NOMO-1 (cell line): ENCODE data around the gene RSF1.

ENCODE experiments used
- DNase-seq, 2 experiments: peaks; one replicate each; lab custom pipeline; 2025; ENCODE audit not compliant: unreplicated experiment in 2 of 2; lab: John Stamatoyannopoulos, UW

Gene RSF1

DNA sequence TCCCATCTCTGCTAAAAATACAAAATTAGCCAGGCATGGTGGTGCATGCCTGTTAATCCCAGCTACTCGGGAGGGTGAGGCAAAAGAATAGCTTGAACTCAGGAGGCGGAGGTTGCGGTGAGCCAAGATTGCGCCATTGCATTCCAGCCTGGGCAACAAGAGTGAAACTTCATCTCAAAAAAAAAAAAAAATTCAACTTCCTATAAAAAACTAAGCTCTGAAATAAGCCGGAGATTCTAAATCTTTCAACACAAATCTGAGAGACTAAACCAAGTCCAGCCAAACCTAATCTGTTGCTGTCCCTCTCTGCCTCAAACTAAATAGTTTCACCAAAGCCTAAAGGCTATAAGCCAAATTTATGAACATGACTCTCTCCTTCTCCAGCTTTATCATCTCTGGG lies 186.6 kb downstream of the RSF1 start:
- peak; percentile 27 to 65 for DNase-seq

DNA sequence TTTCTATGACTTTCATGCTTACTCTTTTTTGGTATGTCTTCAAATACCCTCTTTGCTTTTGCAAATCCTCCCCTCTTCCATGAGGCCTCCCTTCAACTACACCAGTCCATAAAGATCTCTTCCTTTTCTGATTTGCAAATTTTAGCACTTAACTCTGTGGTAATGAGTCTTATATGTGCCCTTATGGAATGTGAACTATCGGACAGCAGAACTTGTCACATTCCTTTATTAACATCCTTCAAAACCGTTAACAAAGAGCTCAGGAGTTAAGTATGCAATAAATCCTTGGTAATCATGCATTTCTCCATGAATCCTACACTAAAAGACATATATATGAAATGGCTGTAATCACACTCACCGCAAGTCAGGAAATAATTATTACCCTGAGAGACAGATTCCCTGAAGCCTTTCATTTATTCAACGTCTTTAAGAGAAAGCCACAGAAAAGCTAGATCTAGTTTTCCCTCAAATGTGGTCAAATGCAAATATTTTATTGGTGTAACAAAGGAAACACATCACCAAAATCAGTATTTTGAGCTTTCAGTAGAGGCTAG lies 190.3 kb downstream of the RSF1 start:
- DNase-seq: no peak

DNA sequence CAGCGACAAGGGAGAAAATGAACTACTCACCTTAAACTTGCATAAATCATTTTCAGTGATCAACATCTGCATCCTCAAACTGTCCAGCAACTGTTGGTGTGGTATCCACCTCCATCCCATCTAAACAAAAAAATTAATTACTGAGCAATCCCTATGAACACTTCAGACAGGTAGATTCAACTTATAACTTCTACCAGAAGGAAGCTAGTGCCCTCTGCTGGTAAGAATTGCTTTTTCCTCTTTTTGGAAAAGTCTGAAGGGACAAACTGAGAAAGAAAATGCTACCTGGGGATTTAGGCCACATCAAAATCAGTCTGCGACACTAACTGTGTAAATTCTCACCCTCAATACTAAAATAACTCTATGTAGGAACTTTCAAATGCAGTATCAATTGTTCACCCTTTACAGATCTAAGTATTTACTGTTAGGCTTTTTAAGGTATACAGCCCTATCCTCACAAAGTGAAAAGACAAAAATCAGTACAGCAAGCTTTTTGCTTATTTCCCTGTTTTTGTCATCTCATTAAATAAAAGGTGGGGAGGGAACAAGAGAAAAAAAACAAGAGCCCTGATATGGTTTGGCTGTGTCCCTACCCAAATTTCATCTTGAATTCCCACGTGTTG lies 200.8 kb downstream of the RSF1 start:
- DNase-seq: peak; percentile 1 to 14

DNA sequence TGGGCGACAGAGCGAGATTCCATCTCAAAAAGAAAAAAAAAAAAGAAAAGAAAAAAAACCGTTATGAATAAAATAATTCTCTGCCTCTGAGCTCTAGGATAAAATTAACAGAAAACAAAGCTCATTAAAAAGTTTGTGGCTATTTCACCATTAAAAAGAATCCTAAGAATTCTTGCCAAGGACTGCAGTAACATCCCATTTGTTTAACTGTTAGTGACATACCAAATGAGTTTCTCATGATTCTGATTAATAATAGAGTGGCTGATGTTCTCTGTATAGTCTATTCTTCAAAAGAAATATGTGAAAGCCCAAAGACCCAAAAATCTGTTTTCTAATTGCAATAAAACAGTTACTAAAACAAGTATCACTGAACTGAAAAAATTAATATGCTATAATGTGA lies 202.6 kb downstream of the RSF1 start:
- DNase-seq: no peak

GRCh38 chr11:77611921-77612320 lies 208.6 kb downstream of the RSF1 start:
- DNase-seq: no peak
